ENCODE results near the gene UXS1.
A peak's percentile ranks its signal among the peaks of the same experiment; 100 is the strongest.
"Not testable (repeated sequence)": the region's sequence is repeated elsewhere in the genome, so short reads cannot be mapped to it uniquely, and the experiment has no call there.

Gene UXS1

GRCh38 chr2:106193977-106194778, at the start of gene UXS1:
UXS1 (minus strand) TSS chr2:106194301; CDS start chr2:106194241, 60 bp downstream.
- peak within 1 kb of the TSS; percentile 73 to 79 for H3K4me3 ChIP-seq (replicated peaks in 1 of 2; ENCODE audit: low read depth in 2 of 2, low read length in 2 of 2)
- TF ChIP-seq CTCF (IDR thresholded peaks at IDR 0.05; ENCODE audit: low read depth, low read length): no peak
- peak; percentile 98 to 99 for DNase-seq (ENCODE audit: low read depth in 2 of 2)

GRCh38 chr2:106239491-106239890, 45.4 kb upstream of the UXS1 start:
- not testable (repeated sequence) for H3K4me3 ChIP-seq (replicated peaks in 1 of 2; ENCODE audit: low read depth in 2 of 2, low read length in 2 of 2)

GRCh38 chr2:106235392-106235791, 41.3 kb upstream of the UXS1 start:
- not testable (repeated sequence) for DNase-seq (ENCODE audit: low read depth in 2 of 2); H3K4me3 ChIP-seq (replicated peaks in 1 of 2; ENCODE audit: low read depth in 2 of 2, low read length in 2 of 2)

More at GRCh38 chr2:106239491-106239890, 45.4 kb upstream of the UXS1 start:
- not testable (repeated sequence) for DNase-seq (ENCODE audit: low read depth in 2 of 2)

GRCh38 chr2:106233350-106233706, 39.2 kb upstream of the UXS1 start:
- DNase-seq (ENCODE audit: low read depth in 2 of 2): no peak
- TF ChIP-seq CTCF (IDR thresholded peaks at IDR 0.05; ENCODE audit: low read depth, low read length): no peak

GRCh38 chr2:106232638-106233349, 38.7 kb upstream of the UXS1 start:
- no peak overlapping the region for H3K4me3 ChIP-seq (replicated peaks in 1 of 2; ENCODE audit: low read depth in 2 of 2, low read length in 2 of 2)
- TF ChIP-seq CTCF (IDR thresholded peaks at IDR 0.05; ENCODE audit: low read depth, low read length): no peak
- no peak for DNase-seq (ENCODE audit: low read depth in 2 of 2)

More at GRCh38 chr2:106233350-106233706, 39.2 kb upstream of the UXS1 start:
- H3K4me3 ChIP-seq (replicated peaks in 1 of 2; ENCODE audit: low read depth in 2 of 2, low read length in 2 of 2): no peak overlapping the region

GRCh38 chr2:106223347-106223746, 29.2 kb upstream of the UXS1 start:
- H3K4me3 ChIP-seq (replicated peaks in 1 of 2; ENCODE audit: low read depth in 2 of 2, low read length in 2 of 2): no peak overlapping the region
- TF ChIP-seq CTCF (IDR thresholded peaks at IDR 0.05; ENCODE audit: low read depth, low read length): no peak
- no peak for DNase-seq (ENCODE audit: low read depth in 2 of 2)

GRCh38 chr2:106222057-106222456, 28.0 kb upstream of the UXS1 start:
- not testable (repeated sequence) for H3K4me3 ChIP-seq (replicated peaks in 1 of 2; ENCODE audit: low read depth in 2 of 2, low read length in 2 of 2)

GRCh38 chr2:106219813-106220212, 25.7 kb upstream of the UXS1 start:
- no peak for TF ChIP-seq CTCF (IDR thresholded peaks at IDR 0.05; ENCODE audit: low read depth, low read length)
- no peak overlapping the region for H3K4me3 ChIP-seq (replicated peaks in 1 of 2; ENCODE audit: low read depth in 2 of 2, low read length in 2 of 2)
- no peak for DNase-seq (ENCODE audit: low read depth in 2 of 2)

More at GRCh38 chr2:106222057-106222456, 28.0 kb upstream of the UXS1 start:
- not testable (repeated sequence) for DNase-seq (ENCODE audit: low read depth in 2 of 2)

- H3K4me3 ChIP-seq (replicated peaks in 1 of 2; ENCODE audit: low read depth in 2 of 2, low read length in 2 of 2): not testable (repeated sequence)
Observed at GRCh38 chr2:106219157-106219556, 25.1 kb upstream of the UXS1 start.

More at GRCh38 chr2:106219157-106219556, 25.1 kb upstream of the UXS1 start:
- DNase-seq (ENCODE audit: low read depth in 2 of 2): not testable (repeated sequence)
